GM18526 (cell line): ENCODE results near the gene PDE3A.

Experiments used
- POLR2A ChIP-seq: IDR thresholded peaks from 3 replicates; pipeline ENCODE4 v1.6.1; 2011; ENCODE audit not compliant: insufficient read length; ENCODE audit errors: extremely low read depth

Gene PDE3A

GRCh38 chr12:20604408-20605067 lies 236.2 kb downstream of the PDE3A start:
- no peak for TF ChIP-seq POLR2A

GRCh38 chr12:20616093-20616492 lies 247.8 kb downstream of the PDE3A start:
- no peak for TF ChIP-seq POLR2A

- TF ChIP-seq POLR2A: no peak
Observed at GRCh38 chr12:20620261-20620660, 251.9 kb downstream of the PDE3A start.

- TF ChIP-seq POLR2A: no peak
Observed at GRCh38 chr12:20624718-20625117, 256.4 kb downstream of the PDE3A start.

DNA sequence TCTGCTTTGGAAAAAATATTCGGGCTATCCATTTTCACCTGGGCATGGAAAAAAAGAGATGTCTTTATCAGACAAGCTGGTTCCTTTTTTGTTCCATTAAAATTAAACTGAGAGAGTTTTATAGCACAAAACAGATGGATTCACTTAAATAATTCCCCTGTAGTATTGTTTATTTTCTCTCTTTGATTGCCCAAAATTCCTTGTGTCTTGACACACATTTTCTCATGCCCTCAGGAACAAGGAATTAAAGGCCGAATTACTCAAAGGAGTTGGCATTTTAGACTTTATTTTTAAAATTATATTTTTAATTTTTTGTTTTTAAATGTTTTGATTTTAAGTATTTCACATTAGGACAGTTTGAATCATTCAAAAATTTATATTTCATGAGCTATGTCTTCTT lies 257.2 kb downstream of the PDE3A start:
- no peak for TF ChIP-seq POLR2A

- TF ChIP-seq POLR2A: no peak
Observed at GRCh38 chr12:20627001-20627588, 258.8 kb downstream of the PDE3A start.

DNA sequence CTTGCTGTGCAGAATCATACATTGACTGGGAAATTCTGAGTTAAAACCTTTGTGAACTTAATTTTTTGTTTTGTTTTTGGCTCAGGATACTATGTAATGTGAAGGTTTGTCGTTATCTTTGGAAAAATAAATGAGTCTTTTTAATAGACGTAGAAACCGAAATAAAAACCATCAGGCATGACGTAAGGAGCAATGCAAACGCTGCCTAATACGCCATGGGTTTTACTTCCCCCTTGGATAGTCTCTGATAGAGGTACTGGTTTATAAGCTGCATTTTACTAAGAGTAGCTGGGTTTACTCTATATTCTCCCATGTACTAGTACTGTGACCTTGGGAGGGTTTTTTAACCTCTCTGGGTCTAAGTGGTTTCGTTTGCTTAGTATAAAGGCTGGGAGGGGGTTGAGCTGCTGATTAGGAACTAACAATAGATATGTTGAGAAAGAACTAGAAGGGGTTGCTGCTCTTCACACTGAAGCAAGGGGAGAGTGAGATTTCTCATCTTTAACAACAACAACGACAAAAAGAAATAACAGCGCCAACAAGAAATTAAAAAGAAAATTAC lies 260.0 kb downstream of the PDE3A start:
- TF ChIP-seq POLR2A: no peak

GRCh38 chr12:20628999-20629398 lies 260.7 kb downstream of the PDE3A start:
- TF ChIP-seq POLR2A: no peak

- TF ChIP-seq POLR2A: no peak
Observed at GRCh38 chr12:20629414-20630156, 261.2 kb downstream of the PDE3A start.

- no peak for TF ChIP-seq POLR2A
Observed at GRCh38 chr12:20631711-20632110, 263.4 kb downstream of the PDE3A start.

DNA sequence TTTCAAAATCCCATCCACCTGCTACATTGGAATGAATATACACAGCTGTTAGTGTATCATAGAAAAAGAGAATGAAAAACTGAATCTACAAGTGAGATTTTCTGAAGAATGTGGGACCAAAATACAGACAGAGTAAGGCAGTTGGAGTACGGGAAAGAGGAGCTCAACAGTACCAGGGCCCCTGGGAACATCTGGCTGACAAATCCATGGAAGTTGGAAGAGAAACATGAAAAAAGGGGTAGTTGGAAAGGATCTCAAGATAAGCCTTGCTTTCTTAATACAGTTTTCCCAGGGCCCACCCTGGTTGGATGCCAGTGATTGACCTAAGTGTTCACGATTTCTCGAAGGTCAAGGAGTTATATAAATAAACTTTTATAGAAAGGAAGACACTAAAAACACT lies 272.8 kb downstream of the PDE3A start:
- TF ChIP-seq POLR2A: no peak

- no peak for TF ChIP-seq POLR2A
Observed at GRCh38 chr12:20643822-20644221, 275.5 kb downstream of the PDE3A start.

GRCh38 chr12:20646239-20646827 lies 278.0 kb downstream of the PDE3A start:
- no peak for TF ChIP-seq POLR2A

DNA sequence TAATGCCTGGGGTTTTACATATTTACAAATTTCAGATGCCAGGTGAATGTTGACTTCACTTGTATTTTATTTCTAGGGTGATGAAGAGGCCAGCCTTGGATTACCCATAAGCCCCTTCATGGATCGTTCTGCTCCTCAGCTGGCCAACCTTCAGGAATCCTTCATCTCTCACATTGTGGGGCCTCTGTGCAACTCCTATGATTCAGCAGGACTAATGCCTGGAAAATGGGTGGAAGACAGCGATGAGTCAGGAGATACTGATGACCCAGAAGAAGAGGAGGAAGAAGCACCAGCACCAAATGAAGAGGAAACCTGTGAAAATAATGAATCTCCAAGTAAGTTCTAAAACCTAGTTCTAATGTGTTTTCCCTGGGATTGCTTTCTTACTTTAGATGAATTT lies 285.5 kb downstream of the PDE3A start:
- TF ChIP-seq POLR2A: no peak

- no peak for TF ChIP-seq POLR2A
Observed at GRCh38 chr12:20656600-20656999, 288.3 kb downstream of the PDE3A start.

GRCh38 chr12:20657496-20657895 lies 289.2 kb downstream of the PDE3A start:
- TF ChIP-seq POLR2A: no peak
